GM23248 (cell line): ENCODE data around the gene DHRS4L2. TPM values are rescaled to one million over a fixed set of nuclear protein-coding genes. Genes with fewer than 3 reads are reported as not detected.
"Not testable (repeated sequence)": the region's sequence is repeated elsewhere in the genome, so short reads cannot be mapped to it uniquely, and the experiment has no call there.

Experiments used
- DNase-seq: peaks from one replicate; pipeline ENCODE4 v3.0.0-alpha.2; 2015
- H2AFZ ChIP-seq: fragments of 200-600 bp; sonication (generic); 2 replicates; pipeline ENCODE4 v1.6.1; 2016; ENCODE audit warnings: antibody characterized with exemption
- H3F3A ChIP-seq: fragments of 200-600 bp; sonication (generic); 2 replicates; pipeline ENCODE4 v1.6.1; 2016; ENCODE audit warnings: mild to moderate bottlenecking, antibody characterized with exemption, mixed run types; ENCODE audit not compliant: insufficient read depth
- H3K27ac ChIP-seq: fragments of 200-600 bp; sonication (generic); 2 replicates; pipeline ENCODE4 v1.5.1; 2016; ENCODE audit warnings: mild to moderate bottlenecking
- H3K27me3 ChIP-seq: fragments of 200-600 bp; sonication (generic); replicated peaks from 2 replicates; pipeline ENCODE4 v1.6.1; 2016; ENCODE audit warnings: mild to moderate bottlenecking; ENCODE audit not compliant: insufficient read depth
- H3K36me3 ChIP-seq: fragments of 200-600 bp; sonication (generic); 2 replicates; pipeline ENCODE4 v1.6.1; 2016; ENCODE audit warnings: low read depth, mild to moderate bottlenecking
- H3K4me1 ChIP-seq: fragments of 200-600 bp; sonication (generic); 2 replicates; pipeline ENCODE4 v1.6.1; 2016; ENCODE audit warnings: mild to moderate bottlenecking; ENCODE audit not compliant: insufficient read depth
- H3K4me2 ChIP-seq: fragments of 200-600 bp; sonication (generic); one replicate; pipeline ENCODE4 v1.6.1; 2016; ENCODE audit warnings: mild to moderate bottlenecking; ENCODE audit not compliant: unreplicated experiment
- H3K4me3 ChIP-seq: fragments of 200-600 bp; sonication (generic); 2 replicates; pipeline ENCODE4 v1.5.1; 2016; ENCODE audit warnings: mild to moderate bottlenecking
- H3K79me2 ChIP-seq: fragments of 200-600 bp; sonication (generic); 2 replicates; pipeline ENCODE4 v1.6.1; 2016; ENCODE audit warnings: mild to moderate bottlenecking; ENCODE audit not compliant: insufficient read depth
- H3K9ac ChIP-seq: fragments of 200-600 bp; sonication (generic); 2 replicates; pipeline ENCODE4 v1.6.1; 2016; ENCODE audit warnings: mild to moderate bottlenecking
- H3K9me2 ChIP-seq: fragments of 200-600 bp; sonication (generic); 2 replicates; pipeline ENCODE4 v1.6.1; 2016; ENCODE audit warnings: mixed run types, mild to moderate bottlenecking, moderate library complexity; ENCODE audit not compliant: insufficient read depth
- H3K9me3 ChIP-seq: fragments of 200-600 bp; sonication (generic); one replicate; pipeline ENCODE4 v1.6.1; 2017; ENCODE audit warnings: low read depth
- H4K20me1 ChIP-seq: fragments of 200-600 bp; sonication (generic); 2 replicates; pipeline ENCODE4 v1.6.0; 2016; ENCODE audit not compliant: insufficient read depth
- EZH2 ChIP-seq: fragments of 200-600 bp; sonication (generic); IDR thresholded peaks from 2 replicates; pipeline ENCODE4 v1.6.1; 2018; ENCODE audit warnings: antibody characterized with exemption, mild to moderate bottlenecking; ENCODE audit not compliant: insufficient read depth, poor library complexity, severe bottlenecking
- EZH2phosphoT487 ChIP-seq: fragments of 200-600 bp; sonication (generic); IDR thresholded peaks from 2 replicates; pipeline ENCODE4 v1.6.1; 2018; ENCODE audit warnings: antibody characterized with exemption, moderate library complexity, mild to moderate bottlenecking, low read depth; ENCODE audit not compliant: insufficient read depth
- WGBS, 2 experiments: methylation state at CpG; one replicate each; pipeline ENCODE4 v1.1.6; 2015 to 2017; ENCODE audit warnings: low lambda C conversion rate in 2 of 2, low coverage in 1 of 2; ENCODE audit errors: missing lambda C conversion rate in 2 of 2; 5-methylcytosine and 5-hydroxymethylcytosine counted together
- in situ Hi-C: fragments of 300-500 bp; cut with MboI; formaldehyde crosslinking; loops from 2 replicates; pipeline ENCODE4 v1.15.0; 2020
- polyA plus RNA-seq: library from polyadenylated mRNA; unstranded; fragments of >200 nt; fragmentation: Nextera tagmentation; extraction: Ambion mirVana; gene quantifications from 2 replicates; pipeline ENCODE4 v1.2.1, GENCODE V29; 2016
- total RNA-seq: library from RNA; depleted of rRNA; stranded (reverse); fragments of >200 nt; shearing (Covaris generic); gene quantifications from 2 replicates; pipeline ENCODE4 v1.2.3, GENCODE V29; 2014

DHRS4L2 gene
- total and polyA plus RNA-seq, 2 experiments from 2014 or later: 10.1 to 19.2 TPM

DNA sequence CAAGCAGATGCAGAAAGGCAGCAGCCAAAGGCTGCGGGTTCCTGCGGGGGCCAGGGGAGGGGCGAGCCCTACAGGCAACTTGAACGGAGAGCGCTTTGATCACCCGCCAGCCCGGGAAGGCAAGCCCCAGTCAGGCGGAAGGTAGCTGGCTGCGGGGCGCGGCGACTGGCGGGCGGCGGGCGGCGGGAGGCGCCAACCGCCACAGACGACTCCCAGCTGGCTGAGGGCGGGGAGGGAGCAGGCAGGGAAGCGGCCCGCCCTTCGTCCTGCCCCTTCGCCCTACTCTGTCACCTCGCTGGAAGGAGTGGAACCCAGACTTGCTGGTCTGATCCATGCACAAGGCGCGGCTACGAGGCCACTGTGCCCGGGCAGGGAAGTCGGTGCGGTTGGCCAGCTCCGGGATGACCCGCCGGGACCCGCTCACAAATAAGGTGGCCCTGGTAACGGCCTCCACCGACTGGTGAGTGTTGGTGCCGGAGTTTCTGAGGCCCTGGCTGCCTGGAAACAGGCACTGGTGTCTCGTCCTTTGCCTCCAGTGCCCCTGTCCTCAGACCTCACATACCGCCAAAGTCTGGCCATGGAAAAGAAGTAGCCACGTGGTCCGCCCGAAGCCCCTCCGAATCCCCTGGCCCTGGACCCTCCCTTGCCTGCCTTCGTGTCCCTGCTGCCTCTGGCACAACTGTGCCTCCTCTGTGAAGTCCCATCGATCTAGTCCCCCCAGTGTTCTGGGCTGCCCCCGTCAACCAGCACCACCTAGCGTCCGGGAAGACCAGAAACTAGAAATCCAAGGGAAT, 47.6 kb downstream of the DHRS4L2 start:
- H3K9me3 ChIP-seq: no peaks in the 10 kb centered on the region
- peak overlapping the region; percentile 73 for H3K4me2 ChIP-seq
- no peaks in the 10 kb centered on the region for H3K9me2 ChIP-seq
- H3K27me3 ChIP-seq: no peaks in the 10 kb centered on the region
- peak; percentile 78 for DNase-seq
- peak overlapping the region; percentile 65 for H3K9ac ChIP-seq
- in situ Hi-C loops: no loop called here
- H3F3A ChIP-seq: peaks cover 19% of the 10 kb centered on the region; the same call in 1 of the 2 replicates
- 1 to 6% methylated on average over 38 to 47 of the region's 50 CpGs for WGBS, 2 experiments
- peak overlapping the region; percentile 73 for H3K4me3 ChIP-seq
- peaks cover 17% of the 10 kb centered on the region for H3K4me1 ChIP-seq
- no peaks in the 10 kb centered on the region for H3K36me3 ChIP-seq
- H2AFZ ChIP-seq: peak overlapping the region; percentile 84
- no peak for TF ChIP-seq EZH2phosphoT487
- TF ChIP-seq EZH2: no peak
- no peaks in the 10 kb centered on the region for H3K79me2 ChIP-seq
- H3K27ac ChIP-seq: peak overlapping the region; percentile 18
- no peaks in the 10 kb centered on the region for H4K20me1 ChIP-seq

DNA sequence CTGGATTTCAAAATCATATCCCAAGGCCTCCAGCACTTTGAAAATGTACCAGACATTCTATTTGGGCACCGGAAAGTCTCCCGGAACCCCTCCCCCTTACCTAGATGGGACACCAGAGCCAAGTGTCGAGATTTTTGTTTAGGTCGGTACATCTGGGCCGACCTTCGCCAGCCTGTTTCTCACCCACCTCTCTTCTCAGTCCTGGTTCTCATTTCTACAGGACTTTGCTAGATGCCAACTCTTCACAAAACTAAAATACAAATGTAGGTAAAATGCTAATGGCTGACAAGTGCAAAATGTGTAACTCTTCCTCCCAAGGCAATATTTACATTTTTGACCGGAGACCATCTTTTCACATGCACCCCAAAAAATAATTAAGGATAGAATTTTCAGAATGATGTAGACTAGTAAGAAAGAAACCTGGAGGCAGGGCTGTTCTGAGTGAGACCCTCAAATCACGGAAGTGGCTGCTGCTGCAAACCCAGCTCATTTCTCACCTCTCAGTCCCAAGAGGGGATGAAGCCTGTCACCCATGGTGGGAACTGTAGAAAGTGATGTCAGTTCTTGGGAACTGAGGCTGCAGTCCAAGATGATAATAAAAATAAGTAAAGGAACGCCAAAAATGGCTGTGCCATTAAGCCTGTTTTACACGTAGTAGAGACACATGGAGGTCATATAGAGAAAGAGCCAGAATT, 48.4 kb downstream of the DHRS4L2 start:
- H3K27ac ChIP-seq, H3K9me3 ChIP-seq, DNase-seq, H4K20me1 ChIP-seq, H3K79me2 ChIP-seq, H3K36me3 ChIP-seq, H3K9me2 ChIP-seq, in situ Hi-C loops, H3K27me3 ChIP-seq: not testable (repeated sequence)
- H3F3A ChIP-seq: peaks cover 19% of the 10 kb centered on the region; the same call in 1 of the 2 replicates
- H3K4me3 ChIP-seq: peak overlapping the region; percentile 73
- peak overlapping the region; percentile 73 for H3K4me2 ChIP-seq
- H3K4me1 ChIP-seq: peaks cover 17% of the 10 kb centered on the region
- peak overlapping the region; percentile 65 for H3K9ac ChIP-seq
- peak overlapping the region; percentile 84 for H2AFZ ChIP-seq
- 33 to 39% methylated on average over 10 of the region's 10 CpGs for WGBS, 2 experiments

DNA sequence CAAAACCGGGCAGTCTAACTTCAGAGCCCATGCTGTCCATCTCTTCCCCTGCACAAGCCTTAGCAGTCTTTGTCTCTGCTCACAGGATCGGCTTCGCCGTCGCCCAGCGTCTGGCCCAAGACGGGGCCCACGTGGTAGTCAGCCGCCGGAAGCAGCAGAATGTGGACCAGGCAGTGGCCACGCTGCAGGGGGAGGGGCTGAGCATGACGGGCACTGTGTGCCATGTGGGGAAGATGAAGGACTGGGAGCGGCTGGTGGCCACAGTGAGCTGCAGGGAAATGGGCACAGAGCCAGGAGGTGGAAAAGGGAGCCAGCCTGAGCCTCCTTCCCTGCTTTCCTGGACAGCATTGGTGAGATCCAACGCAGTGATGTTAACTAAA, 48.9 kb downstream of the DHRS4L2 start:
- no peak overlapping the region for H3K4me2 ChIP-seq
- H3K4me3 ChIP-seq: no peak overlapping the region
- no peak overlapping the region for H2AFZ ChIP-seq
- no peaks in the 10 kb centered on the region for H3K9me3 ChIP-seq
- H3K9me2 ChIP-seq: no peaks in the 10 kb centered on the region
- peaks cover 17% of the 10 kb centered on the region for H3K4me1 ChIP-seq
- no peak for DNase-seq
- H3F3A ChIP-seq: peaks cover 17% of the 10 kb centered on the region; the same call in 1 of the 2 replicates
- in situ Hi-C loops: no loop called here
- no peaks in the 10 kb centered on the region for H4K20me1 ChIP-seq
- H3K36me3 ChIP-seq: no peaks in the 10 kb centered on the region
- WGBS, 2 experiments: 68 to 75% methylated on average over 14 of the region's 14 CpGs
- no peaks in the 10 kb centered on the region for H3K27me3 ChIP-seq
- no peaks in the 10 kb centered on the region for H3K79me2 ChIP-seq
- no peak for TF ChIP-seq EZH2
- no peak for TF ChIP-seq EZH2phosphoT487
- no peak overlapping the region for H3K27ac ChIP-seq
- no peak overlapping the region for H3K9ac ChIP-seq

DNA sequence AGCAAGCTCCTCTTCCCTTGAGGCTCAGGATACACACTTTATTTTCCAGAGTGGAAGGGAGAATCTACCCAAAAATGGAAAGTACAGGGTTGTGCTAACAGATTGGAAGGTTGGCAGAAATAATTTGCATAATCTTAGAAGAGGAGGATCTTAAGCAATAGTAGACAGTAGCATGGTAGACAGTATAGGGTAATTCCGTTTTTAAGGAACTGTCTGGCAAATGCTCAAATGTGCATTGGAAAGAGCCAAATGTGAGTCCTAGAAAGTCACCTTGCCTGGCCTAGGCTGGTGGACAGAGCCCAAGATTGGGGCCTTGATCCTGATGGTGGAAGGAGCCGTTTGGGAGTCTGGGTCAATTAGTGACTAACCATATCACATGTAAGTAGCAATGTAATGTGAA, 50.0 kb downstream of the DHRS4L2 start:
- in situ Hi-C loops: no loop called here

More for the DNA sequence above, 50.0 kb downstream of the DHRS4L2 start:
- 81 to 88% methylated on average over 2 of the region's 2 CpGs for WGBS, 2 experiments
- H3K79me2 ChIP-seq: no peaks in the 10 kb centered on the region
- H3K27ac ChIP-seq: no peak overlapping the region
- no peak overlapping the region for H3K9ac ChIP-seq
- no peak overlapping the region for H3K4me2 ChIP-seq
- H3K4me3 ChIP-seq: no peak overlapping the region
- no peaks in the 10 kb centered on the region for H3K9me2 ChIP-seq
- no peaks in the 10 kb centered on the region for H3K36me3 ChIP-seq
- no peaks in the 10 kb centered on the region for H4K20me1 ChIP-seq
- H3K9me3 ChIP-seq: no peaks in the 10 kb centered on the region
- H3K4me1 ChIP-seq: peaks cover 12% of the 10 kb centered on the region; the same call in 1 of the 2 replicates
- DNase-seq: no peak
- TF ChIP-seq EZH2phosphoT487 (no peak), EZH2 (no peak)
- peaks cover 7% of the 10 kb centered on the region; the same call in 1 of the 2 replicates for H3F3A ChIP-seq
- H2AFZ ChIP-seq: no peak overlapping the region
- 0 out of 2 replicates have a peak, but pooled peaks cover under 1% of the 10 kb centered on the region for H3K27me3 ChIP-seq
